B cell (primary cell): ENCODE data around the gene NOS2. TPM values are rescaled to one million over a fixed set of nuclear protein-coding genes. Genes with fewer than 3 reads are reported as not detected.
"Not testable (repeated sequence)": the region's sequence is repeated elsewhere in the genome, so short reads cannot be mapped to it uniquely, and the experiment has no call there.

Experiments used
- ATAC-seq: fragments of 200-7000 bp; cut with Tn5 transposase; one replicate; pipeline ENCODE4 v1.10.0; 2021; ENCODE audit warnings: low read depth, mild to moderate bottlenecking, moderate number of reproducible peaks, moderate library complexity
- CTCF ChIA-PET: fragments of 350-600 bp; sonication (Branson Sonifier 250); formaldehyde crosslinking; loops from one replicate; lab custom pipeline; 2021; ENCODE audit warnings: antibody characterized with exemption, inconsistent platforms; lab: Charles Lee
- POLR2A ChIA-PET: fragments of 350-600 bp; sonication (Branson Sonifier 250); formaldehyde crosslinking; loops from one replicate; lab custom pipeline; 2021; ENCODE audit warnings: antibody characterized with exemption; lab: Charles Lee
- DNase-seq: peaks from one replicate; pipeline ENCODE4 v3.0.0; 2013
- H2AFZ ChIP-seq: 2 replicates; pipeline ENCODE4 v1.6.1; 2012; ENCODE audit warnings: mild to moderate bottlenecking, low read depth, low read length; ENCODE audit not compliant: insufficient read depth, poor library complexity, severe bottlenecking
- H3K27ac ChIP-seq, 2 donors: 1 replicate in 1 of 2; 2 replicates in 1 of 2; pipeline ENCODE4 v1.5.1; 2012 to 2013; ENCODE audit warnings: low read length in 2 of 2, mild to moderate bottlenecking in 2 of 2, moderate library complexity in 1 of 2
- H3K27me3 ChIP-seq, 4 experiments: fragments of 200-600 bp in 1 of 4; sonication (generic) in 1 of 4; replicated peaks in 1 of 4; 1 replicate in 2 of 4; 2 replicates in 2 of 4; pipeline versions ENCODE4 v1.6.1 to v1.7.0; 2013 to 2016; ENCODE audit warnings: low read length in 3 of 4, mild to moderate bottlenecking in 2 of 4, mixed read lengths in 1 of 4, moderate library complexity in 1 of 4; ENCODE audit not compliant: insufficient read depth in 4 of 4, control insufficient read depth in 3 of 4; ENCODE audit errors: control extremely low read depth in 1 of 4
- H3K36me3 ChIP-seq, 2 experiments: replicated peaks in 1 of 2; 1 replicate in 1 of 2; 2 replicates in 1 of 2; pipeline versions ENCODE4 v1.6.1 to v1.7.1; 2013; ENCODE audit warnings: low read length in 1 of 2; ENCODE audit not compliant: insufficient read depth in 2 of 2, control insufficient read depth in 1 of 2; ENCODE audit errors: control extremely low read depth in 1 of 2, extremely low read depth in 1 of 2
- H3K4me1 ChIP-seq, 2 donors: fragments of 200-600 bp in 1 of 2; sonication (generic) in 1 of 2; 1 replicate in 1 of 2; 2 replicates in 1 of 2; pipeline versions ENCODE4 v1.5.1 to v1.6.1; 2013 to 2017; ENCODE audit warnings: low read length in 2 of 2; ENCODE audit not compliant: control insufficient read depth in 2 of 2, insufficient read depth in 2 of 2
- H3K4me2 ChIP-seq: replicated peaks from 2 replicates; pipeline ENCODE3; 2012; ENCODE audit warnings: mild to moderate bottlenecking, low read depth, low read length; ENCODE audit not compliant: poor library complexity, severe bottlenecking
- H3K4me3 ChIP-seq, 5 experiments: fragments of 200-600 bp in 1 of 5; sonication (generic) in 1 of 5; 1 replicate in 3 of 5; 2 replicates in 2 of 5; pipeline versions ENCODE4 v1.5.1 to v1.7.0; 2011 to 2016; ENCODE audit warnings: low read length in 4 of 5, mild to moderate bottlenecking in 4 of 5, low read depth in 2 of 5, control low read depth in 1 of 5, moderate library complexity in 1 of 5; ENCODE audit not compliant: insufficient read depth in 1 of 5; ENCODE audit errors: control extremely low read depth in 1 of 5, extremely low read depth in 1 of 5
- H3K79me2 ChIP-seq: fragments of 200-600 bp; sonication (generic); one replicate; pipeline ENCODE4 v1.6.0; 2016; ENCODE audit warnings: low read length; ENCODE audit not compliant: control insufficient read depth, insufficient read depth
- H3K9ac ChIP-seq: fragments of 200-600 bp; sonication (generic); 2 replicates; pipeline ENCODE4 v1.6.1; 2017; ENCODE audit warnings: mild to moderate bottlenecking, low read length, moderate library complexity
- H3K9me3 ChIP-seq, 3 donors: one replicate each; pipeline versions ENCODE4 v1.6.1 to v1.7.1; 2013; ENCODE audit warnings: low read length in 2 of 3; ENCODE audit not compliant: control insufficient read depth in 2 of 3, insufficient read depth in 1 of 3; ENCODE audit errors: control extremely low read depth in 1 of 3
- H4K20me1 ChIP-seq: 2 replicates; pipeline ENCODE4 v1.6.0; 2012; ENCODE audit warnings: mild to moderate bottlenecking, low read length; ENCODE audit not compliant: insufficient read depth, control insufficient read depth, poor library complexity, severe bottlenecking
- H3K27ac Mint-ChIP-seq: one replicate; pipeline ENCODE4 v1.8.0; 2021; ENCODE audit warnings: mixed read lengths
- H3K27me3 Mint-ChIP-seq: one replicate; pipeline ENCODE4 v1.8.0; 2021; ENCODE audit warnings: mixed read lengths
- H3K4me1 Mint-ChIP-seq: one replicate; pipeline ENCODE4 v1.8.0; 2021; ENCODE audit warnings: mixed read lengths
- H3K4me3 Mint-ChIP-seq: one replicate; pipeline ENCODE4 v1.8.0; 2021; ENCODE audit warnings: mixed read lengths
- H3K9me3 Mint-ChIP-seq: one replicate; pipeline ENCODE4 v1.8.0; 2022; ENCODE audit warnings: mixed read lengths; ENCODE audit not compliant: insufficient read depth
- CTCF ChIP-seq: fragments of 200-600 bp; IDR thresholded peaks from one replicate; pipeline ENCODE4 v1.8.0; 2022; ENCODE audit warnings: antibody characterized with exemption, mild to moderate bottlenecking
- EZH2 ChIP-seq: IDR thresholded peaks from 2 replicates; pipeline ENCODE4 v1.6.1; 2012; ENCODE audit warnings: borderline replicate concordance, low read depth, mild to moderate bottlenecking, moderate library complexity, low read length; ENCODE audit not compliant: insufficient read depth, poor library complexity, severe bottlenecking
- WGBS: methylation state at CpG from one replicate; pipeline ENCODE4 v1.1.5; 2013; ENCODE audit warnings: missing lambda C conversion rate; ENCODE audit not compliant: insufficient coverage; 5-methylcytosine and 5-hydroxymethylcytosine counted together
- intact Hi-C: fragments of 100-400 bp; cut with micrococcal nuclease; formaldehyde crosslinking; loops from one replicate; pipeline ENCODE4 v1.10.0; 2022
- polyA plus RNA-seq: library from polyadenylated mRNA; depleted of rRNA; stranded (reverse); fragments of >200 nt; gene quantifications from 2 replicates; pipeline ENCODE4 v1.2.3, GENCODE V29; 2012
- total RNA-seq, 2 donors: library from RNA; stranded (reverse); fragments of 120-200 nt in 1 of 2; gene quantifications; 1 replicate in 1 of 2; 2 replicates in 1 of 2; pipeline versions ENCODE4 v1.2.3 to v1.2.4, GENCODE V29; 2013 to 2022

NOS2 gene
- total and polyA plus RNA-seq, 2 donors (not counting 1 experiment from before 2014, with no cell fraction given) = 0.12 TPM

GRCh38 chr17:27741971-27742575, 58.3 kb downstream of the NOS2 start:
- TF ChIP-seq EZH2 (no peak), CTCF (no peak)
- Mint-ChIP-seq H3K9me3 (no peaks in the 10 kb centered on the region), H3K27me3 (no peaks in the 10 kb centered on the region), H3K27ac (no peak overlapping the region), H3K4me1 (peaks cover 2% of the 10 kb centered on the region), H3K4me3 (no peak overlapping the region)
- Histone ChIP-seq H3K4me3 (no peak overlapping the region), H3K4me2 (no peak overlapping the region), H3K79me2 (no peaks in the 10 kb centered on the region), H3K27me3 (no peaks in the 10 kb centered on the region), H3K27ac (no peak overlapping the region), H4K20me1 (no peaks in the 10 kb centered on the region), H3K36me3 (no peaks in the 10 kb centered on the region), H3K9ac (no peak overlapping the region), H2AFZ (no peak overlapping the region), H3K4me1 (no peaks in the 10 kb centered on the region), H3K9me3 (no peaks in the 10 kb centered on the region)
- CTCF ChIA-PET = interaction anchor here (0.6 kb wide), 1 partner anchor 51 kb away, joined by 3 read pairs; no protein-coding TSS in a partner anchor
- ATAC-seq (no peak), DNase-seq (no peak)
- POLR2A ChIA-PET = no interaction called here
- intact Hi-C loops = no loop called here
- 94% methylated on average over 3 of the region's 4 CpGs for WGBS

GRCh38 chr17:27741361-27741861, 58.9 kb downstream of the NOS2 start:
- Mint-ChIP-seq H3K4me3 (no peak overlapping the region), H3K9me3 (no peaks in the 10 kb centered on the region), H3K27me3 (no peaks in the 10 kb centered on the region), H3K4me1 (peaks cover 2% of the 10 kb centered on the region), H3K27ac (no peak overlapping the region)
- ChIA-PET CTCF (no interaction called here), POLR2A (no interaction called here)
- Histone ChIP-seq H2AFZ (no peak overlapping the region), H3K4me2 (no peak overlapping the region), H4K20me1 (no peaks in the 10 kb centered on the region), H3K36me3 (no peaks in the 10 kb centered on the region), H3K27ac (no peak overlapping the region), H3K4me3 (no peak overlapping the region), H3K79me2 (no peaks in the 10 kb centered on the region), H3K9ac (no peak overlapping the region), H3K9me3 (no peaks in the 10 kb centered on the region), H3K27me3 (no peaks in the 10 kb centered on the region), H3K4me1 (no peaks in the 10 kb centered on the region)
- DNase-seq (no peak), ATAC-seq (no peak)
- TF ChIP-seq CTCF (no peak), EZH2 (no peak)
- intact Hi-C loops = no loop called here
- 72% methylated on average over 9 of the region's 9 CpGs for WGBS

GRCh38 chr17:27740541-27740940, 59.8 kb downstream of the NOS2 start:
- H3K27ac Mint-ChIP-seq, H3K4me2 ChIP-seq, H3K27me3 Mint-ChIP-seq, H3K4me1 Mint-ChIP-seq, H3K9ac ChIP-seq, H3K4me3 Mint-ChIP-seq, H3K4me1 ChIP-seq, CTCF ChIA-PET, H2AFZ ChIP-seq, H3K4me3 ChIP-seq, ATAC-seq, H3K9me3 Mint-ChIP-seq, H3K9me3 ChIP-seq, H3K27me3 ChIP-seq, H3K36me3 ChIP-seq, DNase-seq, H4K20me1 ChIP-seq, H3K79me2 ChIP-seq, POLR2A ChIA-PET, intact Hi-C loops, H3K27ac ChIP-seq: not testable (repeated sequence)
- WGBS = 100% methylated on average over 4 of the region's 5 CpGs
